ENCODE data around the gene REXO4.
"Not testable (repeated sequence)": the region's sequence is repeated elsewhere in the genome, so short reads cannot be mapped to it uniquely, and the experiment has no call there.

Gene REXO4

DNA sequence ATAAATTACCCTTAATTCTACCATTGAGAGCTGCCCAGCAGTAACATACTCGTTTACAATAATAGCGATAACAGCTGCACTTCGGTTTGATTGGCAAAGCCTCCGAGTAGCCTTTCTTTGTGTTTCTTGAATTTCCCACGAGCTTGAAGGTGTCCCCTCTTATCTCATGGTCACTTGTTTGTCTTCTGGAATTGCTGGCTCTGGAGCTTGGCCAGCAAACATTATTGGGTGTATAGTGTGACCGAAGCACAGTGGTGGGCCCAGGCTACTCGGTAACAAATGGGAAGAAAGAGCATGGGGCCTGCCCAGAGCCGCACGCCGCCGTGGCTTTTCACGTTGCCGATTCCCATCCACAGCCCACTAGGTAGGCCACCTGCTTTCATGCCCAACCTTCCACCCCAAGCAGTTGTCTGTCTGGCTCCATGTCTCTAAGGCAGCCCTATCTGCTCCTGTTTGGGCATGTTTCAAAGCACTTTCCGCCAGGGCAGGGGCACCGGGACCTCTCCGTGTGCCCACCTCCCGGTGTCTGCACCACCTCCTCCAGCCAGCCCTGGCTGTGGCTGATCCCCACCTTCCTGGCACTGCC is 33.0 kb downstream of the REXO4 start:
- DNase-seq, result no peak

DNA sequence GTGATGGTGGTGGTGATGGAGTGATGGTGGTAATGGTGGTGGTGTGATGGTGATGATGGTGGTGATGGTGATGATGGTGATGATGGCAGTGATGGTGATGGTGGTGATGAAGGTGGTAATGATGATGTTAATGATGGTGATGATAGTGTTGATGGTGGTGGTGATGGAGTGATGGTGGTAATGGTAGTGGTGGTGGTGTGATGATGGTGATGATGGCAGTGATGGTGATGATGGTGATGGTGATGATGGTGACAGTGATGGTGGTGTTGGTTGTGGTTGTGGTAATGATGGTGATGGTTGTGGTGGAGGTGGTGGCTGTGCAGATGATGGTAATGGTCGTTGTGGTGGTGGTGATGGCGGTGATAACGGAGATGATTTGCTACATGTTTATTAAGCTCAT is 34.4 kb downstream of the REXO4 start:
- no peak for DNase-seq

DNA sequence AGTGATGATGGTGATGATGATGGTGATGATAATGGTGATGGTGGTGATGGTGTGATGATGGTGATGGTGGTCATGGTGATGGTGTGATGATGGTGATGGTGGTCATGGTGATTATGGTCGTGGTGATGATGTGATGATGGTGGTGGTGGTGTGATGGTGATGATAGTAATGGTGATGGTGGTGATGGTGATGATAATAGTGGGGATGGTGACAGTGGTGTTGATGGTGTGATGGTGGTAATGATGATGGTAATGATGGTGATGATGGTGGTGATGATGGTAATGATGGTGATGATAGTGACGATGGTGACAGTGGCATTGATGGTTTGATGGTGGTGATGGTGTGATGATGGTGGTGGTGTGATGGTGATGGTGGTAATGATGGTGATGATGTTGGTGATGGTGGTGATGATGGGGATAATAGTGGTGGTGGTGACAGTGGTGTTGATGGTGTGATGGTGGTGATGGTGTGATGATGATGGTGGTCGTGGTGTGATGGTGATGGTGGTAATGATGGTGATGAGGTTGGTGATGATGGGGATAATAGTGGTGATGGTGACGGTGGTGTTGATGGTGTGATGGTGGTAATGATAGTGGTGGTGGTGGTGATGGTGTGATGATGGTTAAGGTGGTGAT is 35.2 kb downstream of the REXO4 start:
- DNase-seq, result no peak

DNA sequence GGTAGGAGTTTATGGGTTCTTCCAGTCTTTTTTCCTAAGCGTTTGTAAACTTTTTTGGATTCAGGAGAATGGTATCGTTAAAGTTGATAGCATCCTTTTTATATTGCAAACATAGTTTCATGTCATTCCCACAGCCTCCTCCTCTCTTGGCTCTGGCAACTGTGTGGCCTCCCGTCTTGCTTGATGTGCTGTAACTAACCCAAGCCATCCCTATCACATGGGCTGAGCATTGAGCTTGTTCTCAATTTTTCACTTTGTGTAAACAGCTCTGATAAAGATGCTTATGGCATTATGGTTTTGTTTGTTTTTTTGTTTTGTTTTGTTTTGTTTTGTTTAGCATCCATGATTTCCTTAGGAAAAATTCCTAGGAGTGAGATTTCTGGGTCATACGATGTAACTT is 37.1 kb downstream of the REXO4 start:
- DNase-seq, result no peak

DNA sequence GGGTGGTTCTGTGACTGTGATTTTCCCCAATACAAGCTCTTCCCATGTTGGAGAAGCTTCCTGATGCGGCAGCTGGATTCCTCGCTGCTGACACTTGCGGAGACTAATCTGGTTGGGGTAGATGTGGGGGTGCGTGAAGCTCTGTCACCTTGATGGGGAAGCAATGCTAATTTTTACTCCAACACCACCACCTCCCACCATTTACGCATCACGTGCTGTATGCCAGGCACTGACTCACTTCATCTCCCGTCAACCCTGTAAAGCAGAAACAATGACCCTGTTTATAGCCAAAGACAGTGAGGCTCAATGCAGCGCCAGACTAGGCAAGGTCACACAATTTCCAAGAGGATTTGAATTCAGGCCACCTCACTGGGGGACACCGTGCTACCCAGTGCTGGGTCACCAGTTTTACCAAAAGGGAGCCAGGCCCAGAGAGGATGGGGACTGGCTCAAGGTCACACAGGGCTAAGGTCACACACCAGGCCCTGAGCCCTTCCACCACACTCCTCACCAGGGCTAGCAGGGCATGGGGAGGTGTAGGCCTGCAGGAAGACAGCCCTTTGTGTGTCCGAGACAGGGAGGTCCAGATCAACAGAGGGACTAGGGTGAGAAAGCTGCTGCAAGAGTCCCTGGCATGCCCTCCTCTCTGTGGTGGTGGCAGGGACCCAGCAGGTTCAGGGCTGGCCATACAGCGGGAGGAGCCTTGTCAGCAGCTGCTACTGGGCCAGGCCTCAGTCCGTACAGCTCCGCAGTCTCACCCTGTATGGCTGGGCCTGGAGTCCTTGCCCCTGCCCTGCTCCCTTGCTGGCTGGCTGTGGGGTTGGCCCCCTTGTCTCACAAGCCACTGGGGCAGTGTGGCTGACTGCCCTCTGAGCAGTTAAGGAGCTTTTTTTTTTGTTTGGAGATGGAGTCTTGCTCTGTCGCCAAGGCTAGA is 38.4 kb downstream of the REXO4 start:
- DNase-seq, result no peak

DNA sequence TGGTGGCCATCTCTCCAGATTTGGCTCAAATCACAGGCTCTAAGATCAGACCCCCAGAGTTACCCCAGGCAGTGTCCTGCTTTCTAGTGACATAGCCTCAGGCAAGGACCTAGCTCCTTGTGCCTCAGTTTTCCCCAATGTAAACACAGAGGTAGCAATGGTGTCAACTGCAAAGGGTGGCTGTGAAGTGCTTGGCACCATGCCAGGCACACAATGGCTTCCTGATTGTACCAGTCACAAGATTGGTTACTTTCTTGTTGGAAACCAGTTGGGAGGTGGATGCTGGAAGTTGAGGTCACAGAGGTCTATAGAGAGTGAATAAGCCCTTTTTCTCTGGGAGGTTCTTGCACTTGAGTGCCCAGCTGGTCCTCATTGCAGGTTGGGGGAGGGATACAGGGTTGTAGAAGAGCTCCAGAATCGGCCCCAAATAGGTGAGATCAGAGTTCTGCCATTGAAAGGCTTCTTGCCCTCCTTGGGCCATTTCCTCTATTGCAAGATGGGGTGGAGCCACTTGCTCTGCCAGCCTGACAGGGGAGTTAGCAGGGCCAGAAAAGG is 39.3 kb downstream of the REXO4 start:
- no peak for DNase-seq

DNA sequence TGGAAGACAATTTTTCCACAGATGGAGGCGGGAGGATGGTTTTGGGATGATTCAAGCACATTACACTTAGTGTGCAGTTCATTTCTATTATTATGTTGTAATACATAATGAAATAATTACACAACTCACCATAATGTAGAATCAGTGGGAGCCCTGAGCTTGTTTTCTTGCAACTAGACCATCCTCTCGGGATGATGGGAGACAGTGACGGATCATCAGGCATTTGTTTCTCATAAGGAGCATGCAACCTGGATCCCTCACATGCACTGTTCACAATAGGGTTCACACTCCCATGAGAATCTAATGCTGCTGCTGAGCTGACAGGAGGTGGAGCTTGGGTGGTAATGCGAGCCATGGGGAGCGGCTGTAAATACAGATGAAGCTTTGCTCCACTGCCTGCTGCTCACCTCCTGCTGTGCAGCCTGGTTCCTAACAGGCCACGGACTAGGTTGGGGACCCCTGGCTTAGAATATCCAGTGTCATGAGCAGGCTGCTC is 40.0 kb downstream of the REXO4 start:
- no peak for DNase-seq

DNA sequence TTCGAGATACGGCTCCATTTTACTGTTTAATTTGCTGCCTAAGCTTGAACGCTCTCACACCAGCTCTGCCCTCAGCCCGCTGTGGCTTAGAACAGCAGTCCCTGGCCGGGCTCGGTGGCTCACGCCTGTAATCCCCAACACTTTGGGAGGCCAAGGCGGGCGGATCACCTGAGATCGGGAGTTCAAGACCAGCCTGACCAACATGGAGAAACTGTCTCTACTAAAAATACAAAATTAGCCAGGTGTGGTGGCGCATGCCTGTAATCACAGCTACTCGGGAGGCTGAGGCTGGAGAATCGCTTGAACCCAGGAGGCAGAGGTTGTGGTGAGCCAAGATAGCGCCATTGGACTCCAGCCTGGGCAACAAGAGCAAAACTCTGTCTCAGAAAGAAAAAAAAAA is 40.5 kb downstream of the REXO4 start:
- DNase-seq, result not testable (repeated sequence)

DNA sequence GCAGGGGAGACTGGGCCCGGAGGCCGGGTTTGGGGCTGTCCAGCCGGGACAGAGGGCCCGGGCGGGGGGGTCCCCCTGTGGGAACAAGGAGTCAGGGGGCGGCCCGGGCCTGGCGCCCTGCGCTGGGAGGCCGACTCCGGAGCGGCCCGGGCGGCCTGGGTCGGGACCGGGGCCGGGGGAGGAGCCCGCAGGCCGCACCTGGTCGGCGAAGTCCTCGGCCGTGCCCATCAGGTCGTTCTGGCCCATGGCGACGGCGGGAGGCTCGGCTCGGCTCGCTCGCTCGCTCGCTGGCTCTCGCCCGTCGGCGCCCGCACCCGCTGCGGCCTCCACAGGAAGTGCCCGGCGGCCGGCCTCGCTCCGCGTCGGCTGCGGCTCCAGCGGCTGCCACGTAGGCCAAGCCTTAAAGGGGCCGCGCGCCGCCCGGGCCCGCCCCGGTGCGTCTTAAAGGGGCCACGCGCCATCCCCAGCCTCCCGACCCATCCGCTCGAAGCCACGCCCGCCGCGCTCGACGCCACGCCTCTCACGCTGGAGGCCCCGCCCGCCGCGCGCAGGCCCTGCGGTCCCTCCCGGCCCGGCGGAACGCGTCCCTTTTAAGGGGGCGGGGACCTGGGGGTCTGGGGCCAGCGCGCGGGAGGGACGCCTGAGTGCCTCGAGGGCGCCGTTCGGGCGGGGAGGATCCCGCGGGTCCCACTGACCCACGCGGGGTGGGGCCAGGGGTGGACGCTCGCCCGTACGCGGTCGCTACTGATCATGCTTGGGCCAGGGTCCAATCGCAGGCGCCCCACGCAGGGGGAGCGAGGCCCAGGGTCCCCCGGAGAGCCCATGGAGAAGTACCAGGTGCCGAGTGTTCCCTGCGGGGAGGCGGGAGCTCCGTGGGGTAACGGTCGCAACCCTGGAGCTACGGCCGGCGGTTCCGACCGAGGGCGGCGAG is 41.8 kb downstream of the REXO4 start, which contains the start of the genes STKLD1 and SURF4:
TSS of gene STKLD1 (plus strand) at position 643 of the 931 bp plus-strand sequence. CDS start at position 751, 108 bp downstream.
TSS of gene SURF4 (minus strand) at position 337 of the 931 bp plus-strand sequence. CDS start at position 246, 91 bp downstream.
- peak; percentile 95 for DNase-seq

DNA sequence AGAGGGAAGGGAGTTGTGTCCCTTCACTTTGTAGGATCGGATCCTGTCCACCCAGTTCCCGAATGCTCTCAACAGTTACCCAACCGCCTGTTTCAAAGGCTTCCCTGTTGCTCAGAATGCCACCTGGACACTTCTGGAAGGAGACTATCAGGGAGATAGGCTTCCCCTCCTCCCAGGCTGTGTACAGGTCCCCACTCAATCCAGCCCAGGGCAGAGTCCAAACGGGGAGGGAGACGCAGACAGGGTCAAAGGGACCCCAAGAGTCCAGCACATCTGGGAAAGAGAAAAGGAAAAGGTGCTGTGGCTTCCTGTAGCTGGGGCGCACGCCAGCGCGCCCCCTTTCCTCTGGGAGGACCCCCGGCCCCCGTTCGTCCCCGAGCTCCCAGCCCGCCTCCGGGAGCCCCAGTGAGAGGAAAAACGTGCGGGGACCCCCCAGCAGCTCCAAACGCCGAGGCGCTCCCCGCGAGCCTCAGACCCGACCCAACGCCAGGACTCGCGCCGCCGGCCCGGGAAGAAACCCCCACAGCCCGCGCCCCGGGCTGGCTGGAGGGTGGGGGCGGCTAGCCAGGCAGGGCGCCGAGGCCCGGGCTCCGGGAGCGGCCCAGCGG is 42.6 kb downstream of the REXO4 start:
- DNase-seq, result no peak

DNA sequence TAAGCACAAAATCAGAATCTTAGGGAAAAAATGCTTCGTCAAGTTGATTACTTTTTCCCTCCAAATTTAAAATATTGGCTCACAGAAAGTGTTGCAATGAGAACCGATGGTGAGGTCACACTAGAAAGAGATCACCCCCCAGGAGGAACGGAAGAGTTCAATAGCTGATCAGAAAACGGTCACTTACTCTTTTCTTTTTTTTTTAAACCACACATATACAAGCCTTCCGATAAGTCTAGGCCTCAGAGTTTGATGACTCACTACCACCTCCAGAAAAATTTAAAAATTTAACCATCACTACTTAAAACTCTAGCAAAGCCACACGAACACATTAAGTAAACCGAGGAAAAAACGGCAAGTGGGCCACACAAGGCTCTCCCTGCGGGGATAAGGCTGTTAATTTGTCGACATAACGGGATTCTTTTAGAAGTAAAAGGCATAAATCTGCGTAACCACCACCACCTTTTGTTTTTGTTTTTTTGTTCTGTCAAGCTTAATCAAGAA is 43.1 kb downstream of the REXO4 start:
- DNase-seq, result peak; percentile 62

DNA sequence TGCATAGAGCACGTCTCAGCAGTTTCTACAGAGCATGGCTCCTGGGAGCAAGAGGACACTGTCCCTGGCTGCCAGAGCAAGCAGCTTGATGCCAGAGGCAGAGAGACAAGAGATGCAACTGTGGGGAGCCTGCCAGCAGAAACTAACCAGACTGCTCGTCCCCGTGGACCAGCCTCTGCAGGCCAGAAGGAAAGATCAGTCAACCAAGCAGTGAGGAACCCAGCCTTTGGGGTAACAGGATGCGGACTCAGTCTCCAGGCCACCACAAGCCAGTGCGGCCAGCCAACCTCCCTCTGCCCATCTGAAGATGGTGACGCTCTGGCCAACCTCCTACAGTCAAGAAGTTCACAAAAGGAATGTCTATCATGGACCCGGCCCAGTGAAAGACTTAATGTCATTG is 45.7 kb downstream of the REXO4 start:
- DNase-seq, result no peak

DNA sequence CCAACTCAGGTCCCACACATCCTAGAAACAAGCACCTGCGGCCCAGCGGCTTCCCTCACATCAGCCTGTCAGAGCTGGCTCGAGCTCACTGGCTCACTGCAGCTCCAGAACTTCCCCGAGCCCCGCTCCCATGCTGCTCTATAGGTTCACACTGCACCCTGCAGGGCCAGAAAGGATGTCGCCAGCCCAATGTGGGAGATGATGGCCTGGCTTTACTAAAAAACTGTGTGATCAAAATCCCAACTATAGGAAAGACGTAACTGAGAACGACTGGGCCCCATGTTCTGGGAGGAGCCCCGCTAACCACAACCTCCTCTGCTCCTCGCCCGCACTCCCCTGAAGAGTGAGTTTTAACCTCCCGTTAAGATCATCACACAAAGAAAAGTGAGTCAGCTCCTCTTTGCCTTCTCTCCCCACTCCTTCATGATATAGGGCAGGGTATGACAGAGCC is 46.5 kb downstream of the REXO4 start:
- DNase-seq, result peak; percentile 79

DNA sequence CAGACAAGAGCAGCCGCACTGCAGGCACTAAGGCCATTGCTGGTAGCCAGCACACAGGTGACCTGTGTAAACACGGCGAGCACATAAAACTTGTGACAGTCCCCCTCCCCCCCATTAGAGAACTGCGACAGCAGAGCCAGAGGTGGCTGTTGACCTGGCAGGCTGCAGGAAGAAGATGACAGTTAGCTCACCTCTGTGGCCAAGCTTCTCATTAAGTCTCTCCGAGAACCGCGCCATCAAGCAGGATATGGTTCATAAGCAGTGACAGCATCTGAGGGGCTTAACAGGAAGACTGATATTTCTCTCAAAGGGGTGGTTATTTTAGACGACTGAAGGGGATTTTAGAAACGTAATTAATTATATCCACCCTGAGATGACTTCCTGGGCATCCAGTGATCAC is 47.1 kb downstream of the REXO4 start:
- DNase-seq, result peak; percentile 76

DNA sequence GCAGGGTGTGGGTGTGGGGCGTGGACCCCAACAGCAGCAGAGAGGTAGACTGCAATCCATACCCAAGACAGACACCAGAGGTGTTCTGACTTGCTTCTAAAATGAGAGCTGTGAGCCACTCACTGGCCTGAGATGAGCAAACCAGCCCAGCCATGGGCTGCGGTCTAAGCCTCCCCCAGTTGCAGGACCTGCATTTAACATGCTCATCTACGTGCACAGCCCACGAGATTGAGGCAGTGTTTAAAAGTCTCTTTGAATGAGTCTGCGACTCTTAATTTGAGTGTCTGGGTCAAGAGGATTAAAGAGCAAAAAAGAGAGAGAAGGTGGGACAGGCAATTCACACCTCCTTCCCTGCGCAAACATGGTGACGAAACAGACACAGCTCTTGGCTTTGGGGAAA is 47.9 kb downstream of the REXO4 start:
- DNase-seq, result no peak

DNA sequence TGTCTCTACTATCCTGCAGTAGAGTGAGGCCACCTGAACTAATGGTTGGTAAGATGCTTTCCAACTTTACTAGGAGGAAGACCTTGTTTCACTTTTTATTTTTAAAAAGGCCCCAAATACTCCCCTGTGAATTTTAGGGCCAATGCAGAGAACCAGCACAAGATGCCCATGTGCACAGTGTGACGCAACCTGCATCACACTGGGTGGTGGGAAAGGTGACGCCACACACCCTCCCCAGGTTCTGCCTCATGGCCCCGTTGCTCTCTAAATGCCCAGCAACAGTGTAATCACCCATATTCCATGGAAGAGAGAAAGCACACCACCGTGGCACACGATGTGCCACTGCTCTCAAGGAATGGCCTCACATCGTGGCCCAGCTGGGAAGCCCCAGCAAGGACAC is 48.4 kb downstream of the REXO4 start:
- DNase-seq, result no peak

DNA sequence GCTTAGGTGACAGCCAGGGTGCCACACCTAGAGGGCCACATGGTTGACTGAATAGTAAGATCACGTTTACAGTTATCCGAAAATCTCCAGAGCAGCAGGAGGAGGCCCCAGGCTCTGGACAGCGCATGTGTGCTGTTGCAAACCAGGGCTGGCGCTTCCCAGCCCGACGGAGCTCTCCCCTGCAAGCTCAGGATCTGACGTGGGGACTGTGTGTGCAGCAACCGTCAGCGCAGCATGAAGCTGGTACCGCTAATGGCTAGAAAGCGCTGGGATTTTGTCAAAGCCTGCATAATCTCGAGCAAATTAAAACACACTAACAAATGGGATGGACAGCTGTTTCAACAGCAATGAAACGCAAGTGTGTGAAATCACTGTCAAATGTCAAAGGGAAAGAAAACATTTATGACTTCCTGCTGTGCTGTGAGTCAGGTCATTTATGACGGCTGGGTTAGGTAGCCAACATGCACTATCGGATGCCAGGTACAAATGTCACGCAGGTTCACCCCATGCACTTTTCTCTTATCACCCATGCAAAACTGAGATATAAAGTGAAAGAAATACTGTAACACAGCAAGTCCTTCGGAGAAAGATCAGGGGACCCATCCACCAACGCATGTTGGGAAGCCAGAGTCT is 49.4 kb downstream of the REXO4 start:
- no peak for DNase-seq

DNA sequence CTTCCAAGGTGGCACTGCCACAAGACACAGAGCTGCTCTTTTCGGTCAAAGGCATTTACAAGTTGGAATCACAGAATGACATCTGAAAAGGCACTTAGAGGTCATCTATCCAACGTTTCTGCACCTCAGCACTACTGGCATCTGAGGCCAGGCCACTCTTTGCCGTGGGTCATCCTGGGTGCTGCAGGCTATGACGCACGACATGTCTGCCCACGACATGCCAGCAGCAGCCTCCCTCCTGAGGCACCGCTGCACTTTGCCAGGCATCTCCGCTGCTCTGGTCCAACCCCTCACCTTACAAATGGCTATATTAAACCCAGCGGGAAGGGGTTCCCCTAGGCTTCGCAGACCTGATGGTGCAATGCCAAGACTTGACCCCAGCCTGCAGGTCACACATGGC is 50.0 kb downstream of the REXO4 start:
- DNase-seq, result no peak

DNA sequence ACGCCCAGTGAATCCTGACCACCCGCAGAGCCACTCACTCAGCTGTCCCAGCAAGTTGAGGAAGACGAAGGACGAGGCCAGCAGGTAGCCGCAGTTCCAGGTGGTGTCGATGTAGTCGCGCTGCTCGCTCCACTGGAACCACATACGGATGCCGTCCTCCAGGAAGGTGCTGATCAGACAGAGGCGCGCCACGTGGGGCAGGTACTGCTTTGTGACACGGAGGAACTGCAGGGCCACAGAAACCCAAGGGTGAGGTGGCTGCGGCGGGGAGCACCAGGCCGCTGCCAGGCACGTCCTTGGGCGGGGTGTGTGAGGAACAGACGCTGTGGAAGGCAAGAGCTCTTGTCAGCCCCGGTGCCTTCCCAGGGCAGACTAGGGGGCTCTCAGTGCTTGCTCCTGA is 50.6 kb downstream of the REXO4 start:
- no peak for DNase-seq

DNA sequence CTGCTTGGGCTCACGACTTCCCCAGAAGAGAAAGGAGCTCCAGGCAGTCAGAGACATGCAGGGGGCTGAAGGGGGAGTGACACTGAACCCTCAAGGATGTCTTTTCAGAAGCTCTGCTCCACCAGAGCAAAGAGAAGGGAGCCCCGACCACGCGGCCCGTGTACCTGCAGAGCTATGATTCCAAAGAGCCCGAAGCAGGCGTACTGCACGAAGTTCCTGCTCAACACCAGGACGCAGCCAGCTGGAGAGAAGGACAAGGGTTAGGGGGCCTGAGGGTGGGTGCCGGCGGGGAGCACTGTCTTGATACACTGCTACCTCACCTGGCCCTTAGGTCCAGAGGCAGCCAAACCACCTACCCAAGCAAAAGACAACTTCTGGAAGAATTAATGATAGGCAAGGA is 51.4 kb downstream of the REXO4 start:
- no peak for DNase-seq
